ENCODE data around the gene CFAP61.

- no peak for TF ChIP-seq CTCF (IDR thresholded peaks at IDR 0.05; ENCODE audit: poor library complexity)
- TF ChIP-seq EZH2 (IDR thresholded peaks at IDR 0.05; ENCODE audit: borderline replicate concordance) = no peak
- TF ChIP-seq EZH2phosphoT487 (IDR thresholded peaks at IDR 0.05; ENCODE audit: low read depth, severe bottlenecking, unreplicated experiment) = no peak
Measured at GRCh38 chr20:20031790-20032189, 20.5 kb upstream of the CFAP61 start.
